Activated CD4-positive, alpha-beta memory T cell treated with anti-CD3 and anti-CD28 coated beads, Interleukin-2, amount 10 ng/mL, durations not matched to agents 7 days and 5 days (primary cell): ENCODE measurements around the gene NTN3. TPM values are rescaled to one million over a fixed set of nuclear protein-coding genes. Genes with fewer than 3 reads are reported as not detected.

Source experiments
- CTCF ChIA-PET: fragments of 350-600 bp; sonication (Branson Sonifier 250); formaldehyde crosslinking; loops from one replicate; lab custom pipeline; 2021; ENCODE audit warnings: antibody characterized with exemption, inconsistent platforms; lab: Charles Lee
- POLR2A ChIA-PET: fragments of 350-600 bp; sonication (Branson Sonifier 250); formaldehyde crosslinking; loops from one replicate; lab custom pipeline; 2021; ENCODE audit warnings: antibody characterized with exemption; lab: Charles Lee
- DNase-seq: peaks from one replicate; pipeline ENCODE4 v3.0.0-alpha.2; 2020
- H3K27ac Mint-ChIP-seq: one replicate; pipeline ENCODE4 v1.8.0; 2021; ENCODE audit warnings: mild to moderate bottlenecking, mixed read lengths
- H3K27me3 Mint-ChIP-seq: one replicate; pipeline ENCODE4 v1.8.0; 2021; ENCODE audit warnings: mixed read lengths
- H3K36me3 Mint-ChIP-seq: one replicate; pipeline ENCODE4 v1.8.0; 2021; ENCODE audit warnings: low read depth, mixed read lengths
- H3K4me1 Mint-ChIP-seq: one replicate; pipeline ENCODE4 v1.8.0; 2021; ENCODE audit warnings: mixed read lengths
- H3K4me3 Mint-ChIP-seq: one replicate; pipeline ENCODE4 v1.8.0; 2021; ENCODE audit warnings: mild to moderate bottlenecking, mixed read lengths
- H3K9me3 Mint-ChIP-seq: one replicate; pipeline ENCODE4 v1.8.0; 2021; ENCODE audit warnings: mixed read lengths
- total RNA-seq, 2 experiments: library from RNA; stranded (reverse); gene quantifications; one replicate each; pipeline ENCODE4 v1.2.3, GENCODE V29; 2021

NTN3 gene
- total RNA-seq, 2 experiments from 2014 or later, result not detected

- no peaks in the 10 kb centered on the region for H3K27me3 Mint-ChIP-seq
These were observed 10.7 kb upstream of the NTN3 start for GRCh38 chr16:2460391-2460713.

GRCh38 chr16:2460916-2461315 is 10.2 kb upstream of the NTN3 start:
- no peak for DNase-seq
- no peaks in the 10 kb centered on the region for H3K27me3 Mint-ChIP-seq
- peaks cover 18% of the 10 kb centered on the region for H3K4me1 Mint-ChIP-seq
- no peaks in the 10 kb centered on the region for H3K9me3 Mint-ChIP-seq
- CTCF ChIA-PET, result interaction anchor here (1.2 to 1.6 kb wide), 3 partner anchors 9 to 209 kb away, joined by 3 to 4 read pairs (median 3); partner anchors contain the start of genes ABCA3 and ECI1
- H3K27ac Mint-ChIP-seq, result no peak overlapping the region
- H3K36me3 Mint-ChIP-seq, result peaks cover 17% of the 10 kb centered on the region
- POLR2A ChIA-PET, result interaction anchor here (1.2 to 3.1 kb wide), 8 partner anchors 8 to 210 kb away, joined by 4 to 27 read pairs (median 6); partner anchors contain the start of genes CCNF, ECI1, NTN3 and TBC1D24
- H3K4me3 Mint-ChIP-seq, result no peak overlapping the region

More at GRCh38 chr16:2460391-2460713, 10.7 kb upstream of the NTN3 start:
- peak overlapping the region; percentile 52 for H3K4me3 Mint-ChIP-seq
- H3K27ac Mint-ChIP-seq, result no peak overlapping the region
- peaks cover 18% of the 10 kb centered on the region for H3K4me1 Mint-ChIP-seq
- DNase-seq, result no peak
- ChIA-PET CTCF (interaction anchor here (1.1 to 1.6 kb wide), 7 partner anchors 10 to 209 kb away, joined by 3 to 6 read pairs (median 4); partner anchors contain the start of genes ABCA3, AMDHD2 and ECI1), POLR2A (interaction anchor here (1.0 to 3.1 kb wide), 10 partner anchors 9 to 209 kb away, joined by 3 to 27 read pairs (median 6); partner anchors contain the start of genes CCNF, ECI1, NTN3 and TBC1D24)
- peaks cover 19% of the 10 kb centered on the region for H3K36me3 Mint-ChIP-seq
- H3K9me3 Mint-ChIP-seq, result no peaks in the 10 kb centered on the region

GRCh38 chr16:2462031-2462866 is 8.8 kb upstream of the NTN3 start:
- H3K36me3 Mint-ChIP-seq, result peaks cover 5% of the 10 kb centered on the region
- POLR2A ChIA-PET, result interaction anchor here (1.3 kb wide), 1 partner anchor 8 kb away, joined by 4 read pairs; the partner anchor contains the start of gene NTN3
- DNase-seq, result no peak
- no peak overlapping the region for H3K27ac Mint-ChIP-seq
- no peaks in the 10 kb centered on the region for H3K9me3 Mint-ChIP-seq
- H3K27me3 Mint-ChIP-seq, result peaks cover 2% of the 10 kb centered on the region
- H3K4me3 Mint-ChIP-seq, result no peak overlapping the region
- CTCF ChIA-PET, result no interaction called here
- peaks cover 18% of the 10 kb centered on the region for H3K4me1 Mint-ChIP-seq

GRCh38 chr16:2464333-2464732 is 6.8 kb upstream of the NTN3 start:
- CTCF ChIA-PET, result no interaction called here
- no peaks in the 10 kb centered on the region for H3K36me3 Mint-ChIP-seq
- POLR2A ChIA-PET, result no interaction called here

GRCh38 chr16:2465653-2466415 is 5.3 kb upstream of the NTN3 start:
- Mint-ChIP-seq H3K9me3 (no peaks in the 10 kb centered on the region), H3K27me3 (peaks cover 29% of the 10 kb centered on the region), H3K36me3 (no peaks in the 10 kb centered on the region), H3K27ac (no peak overlapping the region), H3K4me1 (peaks cover 4% of the 10 kb centered on the region), H3K4me3 (no peak overlapping the region)
- POLR2A ChIA-PET, result no interaction called here
- no peak for DNase-seq
- CTCF ChIA-PET, result no interaction called here

More at GRCh38 chr16:2464333-2464732, 6.8 kb upstream of the NTN3 start:
- H3K4me3 Mint-ChIP-seq, result no peak overlapping the region
- H3K4me1 Mint-ChIP-seq, result peaks cover 13% of the 10 kb centered on the region
- no peak for DNase-seq
- peaks cover 15% of the 10 kb centered on the region for H3K27me3 Mint-ChIP-seq
- H3K27ac Mint-ChIP-seq, result no peak overlapping the region
- no peaks in the 10 kb centered on the region for H3K9me3 Mint-ChIP-seq

- DNase-seq, result no peak
- Mint-ChIP-seq H3K36me3 (no peaks in the 10 kb centered on the region), H3K27ac (no peak overlapping the region), H3K9me3 (no peaks in the 10 kb centered on the region), H3K27me3 (peaks cover 31% of the 10 kb centered on the region), H3K4me1 (peaks cover 4% of the 10 kb centered on the region), H3K4me3 (no peak overlapping the region)
- POLR2A ChIA-PET, result interaction anchor here (0.8 to 4.2 kb wide), 2 partner anchors 8 to 216 kb away, joined by 3 to 27 read pairs; partner anchors contain the start of gene TEDC2
- CTCF ChIA-PET, result no interaction called here
These were observed 4.2 kb upstream of the NTN3 start for GRCh38 chr16:2466667-2467527.

GRCh38 chr16:2467528-2468232 is 3.4 kb upstream of the NTN3 start:
- Mint-ChIP-seq H3K27me3 (peaks cover 36% of the 10 kb centered on the region), H3K4me3 (no peak overlapping the region), H3K4me1 (peaks cover 4% of the 10 kb centered on the region), H3K27ac (no peak overlapping the region), H3K36me3 (no peaks in the 10 kb centered on the region), H3K9me3 (no peaks in the 10 kb centered on the region)
- POLR2A ChIA-PET, result interaction anchor here (0.8 to 4.2 kb wide), 3 partner anchors 8 to 217 kb away, joined by 3 to 27 read pairs (median 3); partner anchors contain the start of gene TEDC2
- CTCF ChIA-PET, result no interaction called here
- DNase-seq, result no peak

GRCh38 chr16:2468233-2468724 is 2.8 kb upstream of the NTN3 start:
- ChIA-PET CTCF (no interaction called here), POLR2A (interaction anchor here (1.0 to 4.2 kb wide), 2 partner anchors 9 to 12 kb away, joined by 3 to 27 read pairs; partner anchors contain the start of gene TEDC2)
- no peaks in the 10 kb centered on the region for H3K9me3 Mint-ChIP-seq
- no peaks in the 10 kb centered on the region for H3K36me3 Mint-ChIP-seq
- H3K4me3 Mint-ChIP-seq, result no peak overlapping the region
- DNase-seq, result no peak
- peaks cover 10% of the 10 kb centered on the region for H3K4me1 Mint-ChIP-seq
- H3K27me3 Mint-ChIP-seq, result peaks cover 42% of the 10 kb centered on the region
- H3K27ac Mint-ChIP-seq, result no peak overlapping the region

- CTCF ChIA-PET, result no interaction called here
- no peaks in the 10 kb centered on the region for H3K36me3 Mint-ChIP-seq
- DNase-seq, result no peak
- peaks cover 44% of the 10 kb centered on the region for H3K27me3 Mint-ChIP-seq
- POLR2A ChIA-PET, result interaction anchor here (1.0 to 4.2 kb wide), 2 partner anchors 10 to 12 kb away, joined by 3 to 27 read pairs; partner anchors contain the start of gene TEDC2
- H3K27ac Mint-ChIP-seq, result no peak overlapping the region
- no peaks in the 10 kb centered on the region for H3K9me3 Mint-ChIP-seq
- no peak overlapping the region for H3K4me3 Mint-ChIP-seq
- peaks cover 12% of the 10 kb centered on the region for H3K4me1 Mint-ChIP-seq
These were observed 2.2 kb upstream of the NTN3 start for GRCh38 chr16:2468725-2469398.

GRCh38 chr16:2469399-2470233 is 1.5 kb upstream of the NTN3 start:
- Mint-ChIP-seq H3K9me3 (no peaks in the 10 kb centered on the region), H3K4me3 (no peak overlapping the region), H3K27ac (no peak overlapping the region), H3K4me1 (peaks cover 12% of the 10 kb centered on the region), H3K27me3 (peaks cover 44% of the 10 kb centered on the region), H3K36me3 (no peaks in the 10 kb centered on the region)
- DNase-seq, result no peak
- ChIA-PET POLR2A (interaction anchor here (1.0 to 4.2 kb wide), 3 partner anchors 7 to 40 kb away, joined by 3 to 27 read pairs (median 4); partner anchors contain the start of genes CCNF and TEDC2), CTCF (interaction anchor here (1.1 kb wide), 1 partner anchor 9 kb away, joined by 3 read pairs; the partner anchor contains the start of gene TEDC2)
